ENCODE data around the gene LRRC1.

DNA sequence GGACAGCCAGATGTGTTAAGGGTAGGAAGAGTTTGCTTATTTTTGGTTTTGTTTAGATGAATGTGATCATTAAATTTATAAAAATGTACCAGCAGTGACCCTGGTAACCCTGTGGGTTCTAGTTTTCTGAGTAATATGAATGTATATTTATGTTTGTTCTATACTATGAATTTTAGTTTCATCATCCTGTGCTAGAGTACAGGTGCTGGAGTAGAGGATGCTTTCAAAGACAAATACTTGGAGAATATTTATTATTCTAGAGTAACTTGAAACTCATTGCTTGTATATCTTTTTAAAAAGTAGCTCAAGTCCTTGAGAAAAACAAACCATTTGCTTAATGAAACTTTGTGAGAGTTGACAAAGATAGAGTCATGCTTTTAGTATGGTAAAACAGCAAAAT lies 7.8 kb downstream of the LRRC1 start:
- no peak for TF ChIP-seq EZH2 (IDR thresholded peaks at IDR 0.05; ENCODE audit: low read length)
- TF ChIP-seq, protein P1, sequence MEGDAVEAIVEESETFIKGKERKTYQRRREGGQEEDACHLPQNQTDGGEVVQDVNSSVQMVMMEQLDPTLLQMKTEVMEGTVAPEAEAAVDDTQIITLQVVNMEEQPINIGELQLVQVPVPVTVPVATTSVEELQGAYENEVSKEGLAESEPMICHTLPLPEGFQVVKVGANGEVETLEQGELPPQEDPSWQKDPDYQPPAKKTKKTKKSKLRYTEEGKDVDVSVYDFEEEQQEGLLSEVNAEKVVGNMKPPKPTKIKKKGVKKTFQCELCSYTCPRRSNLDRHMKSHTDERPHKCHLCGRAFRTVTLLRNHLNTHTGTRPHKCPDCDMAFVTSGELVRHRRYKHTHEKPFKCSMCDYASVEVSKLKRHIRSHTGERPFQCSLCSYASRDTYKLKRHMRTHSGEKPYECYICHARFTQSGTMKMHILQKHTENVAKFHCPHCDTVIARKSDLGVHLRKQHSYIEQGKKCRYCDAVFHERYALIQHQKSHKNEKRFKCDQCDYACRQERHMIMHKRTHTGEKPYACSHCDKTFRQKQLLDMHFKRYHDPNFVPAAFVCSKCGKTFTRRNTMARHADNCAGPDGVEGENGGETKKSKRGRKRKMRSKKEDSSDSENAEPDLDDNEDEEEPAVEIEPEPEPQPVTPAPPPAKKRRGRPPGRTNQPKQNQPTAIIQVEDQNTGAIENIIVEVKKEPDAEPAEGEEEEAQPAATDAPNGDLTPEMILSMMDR (optimal IDR thresholded peaks at IDR 0.05 in 1 of 3, IDR thresholded peaks at IDR 0.05 in 1 of 3, conservative IDR thresholded peaks at IDR 0.05 in 1 of 3; ENCODE audit: extremely low read depth in 1 of 3, insufficient read depth in 2 of 3, low read length in 3 of 3), result no peak

Measured in keratinocyte (primary cell).